ENCODE measurements around the gene EDAR. TPM values are rescaled to one million over a fixed set of nuclear protein-coding genes. Genes with fewer than 3 reads are reported as not detected.

Gene EDAR
- total and polyA plus RNA-seq, 2 of the 4 experiments (the other 2 are of a cell fraction) = not detected

- ChIA-PET POLR2A (ENCODE audit: unreplicated experiment) (no interaction called here), CTCF (interaction anchor here (1.2 kb wide), 1 partner anchor 12 kb away, joined by 3 read pairs; no protein-coding TSS in a partner anchor)
- Histone ChIP-seq H3K9me1 (ENCODE audit: insufficient read depth, low read length) (no peaks in the 10 kb centered on the region), H2AFZ (replicated peaks; ENCODE audit: low read length, poor library complexity) (no peak overlapping the region), H3K18ac (ENCODE audit: low read depth, low read length) (no peak overlapping the region), H2AK5ac (ENCODE audit: low read depth, low read length) (no peak overlapping the region), H3K79me1 (ENCODE audit: low read depth in 1 of 2, low read length in 2 of 2) (no peaks in the 10 kb centered on the region), H3K4me2 (ENCODE audit: low read depth, low read length) (no peak overlapping the region), H3K4me1 (ENCODE audit: control insufficient read depth, insufficient read depth, low read length) (no peaks in the 10 kb centered on the region), H4K91ac (ENCODE audit: insufficient read depth, low read depth, low read length) (no peak overlapping the region), H3K56ac (ENCODE audit: extremely low read depth, insufficient read depth, low read length) (no peak overlapping the region), H3K4me3 (ENCODE audit: insufficient read depth, low read depth, low read length) (no peak overlapping the region), H4K8ac (ENCODE audit: low read depth in 2 of 2, low read length in 2 of 2) (no peak overlapping the region), H2BK20ac (ENCODE audit: low read depth, low read length) (no peak overlapping the region), H3K14ac (replicated peaks; ENCODE audit: low read depth, low read length) (no peak overlapping the region), H3K9ac (ENCODE audit: low read depth, low read length) (no peak overlapping the region), H3K23ac (ENCODE audit: low read depth, low read length) (no peak overlapping the region), H3K27ac (ENCODE audit: insufficient read depth, low read length) (no peak overlapping the region), H3K4ac (ENCODE audit: low read depth, low read length) (no peak overlapping the region), H2AK9ac (replicated peaks; ENCODE audit: low read depth, low read length, poor library complexity) (no peak overlapping the region), H2BK15ac (ENCODE audit: low read depth, low read length) (no peak overlapping the region), H4K20me1 (ENCODE audit: insufficient read depth, low read length) (no peaks in the 10 kb centered on the region), H3K9me3 (ENCODE audit: control insufficient read depth, insufficient read depth, low read length) (no peaks in the 10 kb centered on the region), H4K5ac (ENCODE audit: low read depth, low read length) (no peak overlapping the region), H2BK120ac (ENCODE audit: low read depth, low read length) (no peak overlapping the region), H3K36me3 (ENCODE audit: control insufficient read depth, insufficient read depth, low read length) (no peaks in the 10 kb centered on the region), H3K27me3 (ENCODE audit: control insufficient read depth, insufficient read depth, low read length) (peaks cover 34% of the 10 kb centered on the region), H2BK5ac (ENCODE audit: low read depth, low read length, poor library complexity, severe bottlenecking) (no peak overlapping the region)
- dilution Hi-C loops (cut with HindIII; ENCODE audit: low sequenced_read_pairs, unreplicated experiment) (no loop called here), intact Hi-C loops (cut with micrococcal nuclease) (no loop called here), in situ Hi-C loops (cut with MboI; ENCODE audit: low sequenced_read_pairs) (no loop called here)
- no TSS peak for BruUV-seq (replicated peaks)
- TF ChIP-seq MAZ (IDR thresholded peaks at IDR 0.05; ENCODE audit: borderline replicate concordance, low read depth, low read length) (no peak), RAD21 (IDR thresholded peaks at IDR 0.05; ENCODE audit: low read length) (no peak), ELK1 (IDR thresholded peaks at IDR 0.05; ENCODE audit: borderline replicate concordance, low read depth, low read length) (no peak), NFE2L2 (IDR thresholded peaks at IDR 0.05; ENCODE audit: low read depth, low read length) (no peak)
- 76% methylated on average over 7 of the region's 13 CpGs; no CpG with 5 or more reads in 1 of the 2 experiments for WGBS, 2 experiments (ENCODE audit: extremely low coverage in 2 of 2, insufficient read length in 1 of 2)
- DNase-seq = no peak
- ATAC-seq (ENCODE audit: low read depth) = no peak
Measured at GRCh38 chr2:108905906-108906305, 83.1 kb downstream of the EDAR start.

All from IMR-90 (cell line).